ENCODE measurements around the gene SIK2. TPM values are rescaled to one million over a fixed set of nuclear protein-coding genes. Genes with fewer than 3 reads are reported as not detected.

SIK2 gene
- total RNA-seq, 1 donor from 2014 or later = 10.0 TPM

- DNase-seq (no peak), ATAC-seq (ENCODE audit: low read depth) (no peak)
- POLR2A ChIA-PET = no interaction called here
- Mint-ChIP-seq H3K4me3 (no peak overlapping the region), H3K27me3 (no peaks in the 10 kb centered on the region), H3K36me3 (ENCODE audit: low read depth) (no peaks in the 10 kb centered on the region), H3K4me1 (peaks cover 22% of the 10 kb centered on the region), H3K27ac (no peak overlapping the region), H3K9me3 (no peaks in the 10 kb centered on the region)
- TF ChIP-seq CTCF (IDR thresholded peaks at IDR 0.05) = no peak
- intact Hi-C loops (cut with micrococcal nuclease) = loop anchor here (10.0 kb wide), 1 partner anchor 1338 kb away; no protein-coding TSS in a partner anchor
- CTCF ChIA-PET = interaction anchor here (1.2 kb wide), 1 partner anchor 186 kb away, joined by 3 read pairs; no protein-coding TSS in a partner anchor
Observed at GRCh38 chr11:111772535-111772934, 170.3 kb downstream of the SIK2 start.

GRCh38 chr11:111774955-111775710 is 172.9 kb downstream of the SIK2 start:
- Mint-ChIP-seq H3K27me3 (no peaks in the 10 kb centered on the region), H3K36me3 (ENCODE audit: low read depth) (no peaks in the 10 kb centered on the region), H3K4me1 (peaks cover 23% of the 10 kb centered on the region), H3K4me3 (no peak overlapping the region), H3K27ac (no peak overlapping the region), H3K9me3 (no peaks in the 10 kb centered on the region)
- POLR2A ChIA-PET = interaction anchor here (0.8 to 3.5 kb wide), 2 partner anchors 9 to 172 kb away, joined by 3 to 29 read pairs; partner anchors contain the start of genes PPP2R1B and SIK2
- no peak for ATAC-seq (ENCODE audit: low read depth)
- intact Hi-C loops (cut with micrococcal nuclease) = loop anchor here (5.0 to 10.0 kb wide), 2 partner anchors 493 to 1340 kb away; no protein-coding TSS in a partner anchor
- CTCF ChIA-PET = interaction anchor here (2.9 to 7.5 kb wide), 5 partner anchors 9 to 208 kb away, joined by 22 to 71 read pairs (median 35); partner anchors contain the start of genes PPP2R1B and SIK2
- DNase-seq = no peak
- TF ChIP-seq CTCF (IDR thresholded peaks at IDR 0.05) = no peak

GRCh38 chr11:111776398-111777093 is 174.3 kb downstream of the SIK2 start:
- no peaks in the 10 kb centered on the region for H3K36me3 Mint-ChIP-seq (ENCODE audit: low read depth)
- peaks cover 23% of the 10 kb centered on the region for H3K4me1 Mint-ChIP-seq
- H3K4me3 Mint-ChIP-seq = peak overlapping the region; percentile 35
- CTCF ChIA-PET = interaction anchor here (0.9 to 7.5 kb wide), 22 partner anchors 9 to 614 kb away, joined by 3 to 71 read pairs (median 8); partner anchors contain the start of genes PPP2R1B and SIK2
- no peak for TF ChIP-seq CTCF (IDR thresholded peaks at IDR 0.05)
- DNase-seq (no peak), ATAC-seq (ENCODE audit: low read depth) (peak; percentile 96)
- POLR2A ChIA-PET = interaction anchor here (0.9 to 3.5 kb wide), 5 partner anchors 10 to 190 kb away, joined by 3 to 29 read pairs (median 4); partner anchors contain the start of genes ALG9 and PPP2R1B
- no peaks in the 10 kb centered on the region for H3K9me3 Mint-ChIP-seq
- no peaks in the 10 kb centered on the region for H3K27me3 Mint-ChIP-seq
- peak overlapping the region; percentile 72 for H3K27ac Mint-ChIP-seq
- intact Hi-C loops (cut with micrococcal nuclease) = loop anchor here (1.0 to 10.0 kb wide), 8 partner anchors 10 to 1342 kb away; partner anchors contain the start of genes PPP2R1B and SIK2

- Mint-ChIP-seq H3K27ac (peak overlapping the region; percentile 72), H3K9me3 (no peaks in the 10 kb centered on the region), H3K27me3 (no peaks in the 10 kb centered on the region), H3K36me3 (ENCODE audit: low read depth) (no peaks in the 10 kb centered on the region), H3K4me1 (peaks cover 23% of the 10 kb centered on the region), H3K4me3 (peak overlapping the region; percentile 35)
- CTCF ChIA-PET = interaction anchor here (0.7 to 7.5 kb wide), 26 partner anchors 9 to 615 kb away, joined by 3 to 71 read pairs (median 6); partner anchors contain the start of genes ALG9, PPP2R1B and SIK2
- no peak for TF ChIP-seq CTCF (IDR thresholded peaks at IDR 0.05)
- POLR2A ChIA-PET = interaction anchor here (1.3 to 3.5 kb wide), 5 partner anchors 11 to 190 kb away, joined by 3 to 29 read pairs (median 4); partner anchors contain the start of genes PPP2R1B and SIK2
- ATAC-seq (ENCODE audit: low read depth) (peak; percentile 72), DNase-seq (no peak)
- intact Hi-C loops (cut with micrococcal nuclease) = loop anchor here (1.0 to 10.0 kb wide), 7 partner anchors 64 to 1343 kb away; partner anchors contain the start of gene SIK2
Observed at GRCh38 chr11:111777094-111778046, 175.1 kb downstream of the SIK2 start.
